ENCODE measurements around the gene PPP1R7. TPM values are rescaled to one million over a fixed set of nuclear protein-coding genes. Genes with fewer than 3 reads are reported as not detected.

Gene PPP1R7
- total and polyA plus RNA-seq, 2 donors: 20.7 to 83.2 TPM

GRCh38 chr2:241139531-241140444 is 10.5 kb upstream of the PPP1R7 start:
- WGBS: 96% methylated on average over 24 of the region's 24 CpGs
- DNase-seq (ENCODE audit: extremely low spot score): no peak
- Histone ChIP-seq H3K27ac (ENCODE audit: low read depth) (no peak overlapping the region), H3K4me3 (ENCODE audit: low read depth, low read length) (no peak overlapping the region), H3K4me1 (ENCODE audit: insufficient read depth) (no peaks in the 10 kb centered on the region), H3K36me3 (ENCODE audit: insufficient read depth) (no peaks in the 10 kb centered on the region)

DNA sequence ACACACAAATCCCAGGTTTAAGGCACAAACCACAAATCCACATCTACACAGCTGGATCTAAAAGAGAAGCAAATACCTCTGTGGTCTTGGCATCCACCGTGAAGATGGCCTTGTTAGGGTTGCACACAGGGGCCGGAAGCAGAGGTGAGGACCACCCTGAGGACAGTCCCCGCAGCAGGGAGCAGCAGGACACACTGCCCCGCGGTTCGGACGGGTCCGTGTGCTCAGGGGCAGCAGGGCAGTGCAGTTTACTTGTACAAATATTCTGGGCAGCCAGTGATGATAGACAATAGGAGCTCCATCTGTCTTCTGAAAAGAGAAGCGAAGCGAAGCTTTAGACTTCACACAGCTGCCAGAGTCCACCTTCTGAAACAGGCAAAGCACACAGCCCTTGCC is 9.8 kb upstream of the PPP1R7 start:
- Histone ChIP-seq H3K36me3 (ENCODE audit: insufficient read depth) (no peaks in the 10 kb centered on the region), H3K27ac (ENCODE audit: low read depth) (no peak overlapping the region), H3K4me3 (ENCODE audit: low read depth, low read length) (no peak overlapping the region), H3K4me1 (ENCODE audit: insufficient read depth) (no peaks in the 10 kb centered on the region)
- 96% methylated on average over 10 of the region's 10 CpGs for WGBS
- DNase-seq (ENCODE audit: extremely low spot score): no peak

DNA sequence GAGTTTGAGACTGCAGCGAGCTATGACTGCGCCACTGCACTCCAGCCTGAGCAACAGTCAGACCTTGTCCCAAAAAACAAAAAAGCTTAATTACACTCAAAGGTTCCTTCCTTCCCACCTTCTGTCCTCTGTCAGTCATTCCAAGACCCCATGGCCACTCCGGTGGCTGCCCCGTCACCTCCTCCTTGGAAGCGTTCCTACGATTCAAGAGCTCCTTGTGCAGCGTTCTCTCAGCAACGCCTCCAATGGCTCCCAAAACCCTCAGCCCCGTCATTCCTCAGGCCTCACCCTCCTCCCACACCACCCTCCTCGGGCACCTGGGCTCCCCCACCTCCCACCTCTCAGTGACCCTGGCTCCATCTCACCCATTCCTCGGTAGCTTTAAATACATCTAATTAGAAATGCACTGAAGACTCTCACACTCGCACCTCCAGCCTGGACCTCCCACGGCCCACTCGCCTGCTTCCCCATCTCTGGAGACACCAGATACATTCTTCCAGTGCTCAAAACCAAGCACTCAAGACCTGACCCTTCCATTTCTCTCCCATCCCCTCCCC is 9.0 kb upstream of the PPP1R7 start:
- Histone ChIP-seq H3K4me1 (ENCODE audit: insufficient read depth) (no peaks in the 10 kb centered on the region), H3K27ac (ENCODE audit: low read depth) (no peak overlapping the region), H3K36me3 (ENCODE audit: insufficient read depth) (no peaks in the 10 kb centered on the region), H3K4me3 (ENCODE audit: low read depth, low read length) (no peak overlapping the region)
- 95% methylated on average over 14 of the region's 14 CpGs for WGBS
- DNase-seq (ENCODE audit: extremely low spot score): no peak

- Histone ChIP-seq H3K36me3 (ENCODE audit: insufficient read depth) (no peaks in the 10 kb centered on the region), H3K4me3 (ENCODE audit: low read depth, low read length) (no peak overlapping the region), H3K27ac (ENCODE audit: low read depth) (no peak overlapping the region), H3K4me1 (ENCODE audit: insufficient read depth) (no peaks in the 10 kb centered on the region)
- 98% methylated on average over 6 of the region's 6 CpGs for WGBS
- DNase-seq (ENCODE audit: extremely low spot score): no peak
Observed at GRCh38 chr2:241142063-241142462, 8.2 kb upstream of the PPP1R7 start.

DNA sequence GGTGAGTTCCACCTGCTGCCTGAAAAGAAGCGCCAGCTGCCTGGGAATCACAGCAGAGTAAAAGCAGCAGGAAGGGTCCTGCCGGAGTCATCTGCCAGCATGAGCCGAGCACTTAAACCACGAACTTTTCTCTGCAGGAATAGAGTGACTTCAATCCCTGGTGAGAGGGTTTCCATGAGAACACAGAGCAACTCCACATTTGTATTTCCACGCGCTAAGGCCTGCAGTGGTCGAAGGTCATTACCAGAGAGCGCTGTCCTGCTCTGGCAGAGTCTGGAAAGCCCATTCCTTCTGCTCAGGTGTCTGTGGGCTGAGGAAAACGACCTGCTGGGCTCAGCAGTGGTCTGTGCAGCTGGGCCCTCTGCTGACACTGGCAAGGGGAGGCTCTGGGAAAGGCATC is 7.7 kb upstream of the PPP1R7 start:
- no peak for DNase-seq (ENCODE audit: extremely low spot score)

DNA sequence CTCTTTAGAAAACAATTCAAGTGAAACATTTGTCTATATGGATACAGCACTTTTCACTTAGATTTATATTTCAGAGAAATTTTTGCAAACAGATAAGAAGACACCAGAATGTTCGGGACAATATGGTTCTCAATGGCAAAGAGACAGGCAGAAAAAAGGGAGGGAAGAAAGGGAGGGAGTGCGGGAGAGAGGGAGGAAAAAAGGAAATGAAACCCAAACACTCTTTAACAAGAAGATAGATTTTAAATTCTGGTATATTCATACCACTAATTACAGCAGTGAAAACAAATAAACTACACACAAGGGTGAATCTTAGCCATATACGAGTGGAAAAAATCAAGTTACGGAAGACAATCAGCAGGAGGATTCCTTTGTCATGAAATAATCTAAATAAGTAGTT is 4.0 kb upstream of the PPP1R7 start:
- no peak for DNase-seq (ENCODE audit: extremely low spot score)
- Histone ChIP-seq H3K4me1 (ENCODE audit: insufficient read depth) (no peaks in the 10 kb centered on the region), H3K36me3 (ENCODE audit: insufficient read depth) (no peaks in the 10 kb centered on the region), H3K4me3 (ENCODE audit: low read depth, low read length) (no peak overlapping the region), H3K27ac (ENCODE audit: low read depth) (no peak overlapping the region)
- WGBS: 78% methylated on average over 4 of the region's 4 CpGs

More for the DNA sequence above, 7.7 kb upstream of the PPP1R7 start:
- Histone ChIP-seq H3K27ac (ENCODE audit: low read depth) (no peak overlapping the region), H3K4me1 (ENCODE audit: insufficient read depth) (no peaks in the 10 kb centered on the region), H3K36me3 (ENCODE audit: insufficient read depth) (no peaks in the 10 kb centered on the region), H3K4me3 (ENCODE audit: low read depth, low read length) (no peak overlapping the region)
- 89% methylated on average over 9 of the region's 9 CpGs for WGBS

DNA sequence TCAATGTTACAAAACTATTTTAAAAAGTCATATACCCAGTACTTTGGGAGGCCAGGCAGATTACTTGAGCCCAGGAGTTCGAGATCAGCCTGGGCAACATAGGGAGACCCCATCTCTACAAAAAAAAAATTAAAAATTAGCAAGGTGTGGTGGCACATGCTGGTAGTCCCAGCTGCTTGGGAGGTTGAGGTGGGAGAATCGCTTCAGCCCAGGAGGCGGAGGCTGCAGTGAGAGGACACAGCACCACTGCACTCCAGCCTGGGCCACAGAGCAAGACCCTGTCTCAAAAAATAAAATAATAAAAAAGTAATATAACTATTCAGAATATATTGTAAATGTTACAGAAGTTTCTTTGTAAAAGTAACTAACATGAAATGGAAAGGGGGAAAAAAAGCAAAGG is 2.9 kb upstream of the PPP1R7 start:
- WGBS: 98% methylated on average over 3 of the region's 3 CpGs
- Histone ChIP-seq H3K36me3 (ENCODE audit: insufficient read depth) (no peaks in the 10 kb centered on the region), H3K4me3 (ENCODE audit: low read depth, low read length) (no peak overlapping the region), H3K27ac (ENCODE audit: low read depth) (no peak overlapping the region), H3K4me1 (ENCODE audit: insufficient read depth) (no peaks in the 10 kb centered on the region)
- DNase-seq (ENCODE audit: extremely low spot score): no peak

- DNase-seq (ENCODE audit: extremely low spot score): no peak
- Histone ChIP-seq H3K27ac (ENCODE audit: low read depth) (no peak overlapping the region), H3K4me3 (ENCODE audit: low read depth, low read length) (no peak overlapping the region), H3K4me1 (ENCODE audit: insufficient read depth) (no peaks in the 10 kb centered on the region), H3K36me3 (ENCODE audit: insufficient read depth) (no peaks in the 10 kb centered on the region)
- 90% methylated on average over 4 of the region's 4 CpGs for WGBS
Observed at GRCh38 chr2:241148239-241148638, 2.0 kb upstream of the PPP1R7 start.

DNA sequence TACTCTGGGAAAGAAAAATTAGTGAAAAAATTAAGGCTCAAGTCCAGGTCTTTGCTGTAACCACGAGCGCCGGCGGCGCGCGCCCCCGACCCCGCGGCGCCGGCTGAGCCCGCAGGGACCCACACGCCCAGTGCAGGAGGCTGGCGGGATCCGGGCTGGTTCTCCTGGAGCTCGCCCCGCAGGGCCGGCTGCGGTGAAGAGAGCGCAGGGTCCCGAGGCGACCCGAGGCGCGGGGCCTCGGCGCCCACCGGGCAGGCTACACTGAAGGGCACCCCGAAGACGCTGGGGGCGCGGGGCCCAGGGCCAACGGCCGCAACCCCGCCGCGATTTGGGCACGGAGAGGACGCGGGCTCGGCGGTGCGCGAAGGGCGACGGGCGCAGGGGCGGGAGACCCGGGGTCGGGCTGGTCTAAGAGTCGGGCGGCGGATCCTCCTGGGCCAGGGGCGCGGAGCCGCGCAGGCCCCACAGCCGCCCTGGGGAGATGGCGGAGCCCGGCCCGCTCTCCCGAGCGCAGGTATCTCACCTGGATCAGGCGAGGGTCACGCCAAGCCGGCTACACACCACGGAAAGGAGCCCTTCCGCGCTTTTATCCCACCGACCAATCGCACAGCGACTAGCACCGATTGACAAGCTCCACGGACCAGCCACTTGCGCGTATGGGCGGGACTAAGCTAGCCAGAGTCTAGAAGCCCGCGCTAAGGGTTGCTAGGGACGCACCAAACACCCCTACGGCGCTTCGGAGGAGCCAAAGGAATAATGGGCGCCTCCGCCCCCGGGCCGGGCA is 1.2 kb upstream of the PPP1R7 start, which contains the start of gene PASK:
PASK (minus strand) TSS at position 582 of the 784 bp plus-strand sequence. CDS start 6,440 bp downstream, outside the sequence.
- DNase-seq (ENCODE audit: extremely low spot score): peak; percentile 89
- 1% methylated on average over 88 of the region's 88 CpGs for WGBS
- no peaks in the 10 kb centered on the region for H3K36me3 ChIP-seq (ENCODE audit: insufficient read depth)
- no peaks in the 10 kb centered on the region for H3K4me1 ChIP-seq (ENCODE audit: insufficient read depth)
- H3K4me3 ChIP-seq (ENCODE audit: low read depth, low read length): peak within 1 kb of the TSS; percentile 81
- no peak within 1 kb of the TSS for H3K27ac ChIP-seq (ENCODE audit: low read depth)

DNA sequence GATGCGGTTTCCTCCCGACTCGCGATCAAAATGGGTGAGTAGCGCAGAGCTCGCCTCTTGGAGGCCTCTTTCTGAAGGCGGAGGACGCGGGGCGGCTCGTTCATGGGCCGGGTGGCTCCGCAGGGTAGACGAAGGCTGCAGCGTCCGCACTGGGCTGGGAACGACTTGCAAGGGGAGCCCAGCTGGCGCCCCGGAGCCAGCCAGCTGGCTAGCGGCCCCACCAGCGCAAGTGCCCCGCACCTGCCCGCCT is 667 bp upstream of the PPP1R7 start:
- Histone ChIP-seq H3K4me1 (ENCODE audit: insufficient read depth) (no peaks in the 10 kb centered on the region), H3K36me3 (ENCODE audit: insufficient read depth) (no peaks in the 10 kb centered on the region), H3K27ac (ENCODE audit: low read depth) (no peak overlapping the region), H3K4me3 (ENCODE audit: low read depth, low read length) (peak overlapping the region; percentile 81)
- WGBS: under 1% methylated on average over 23 of the region's 23 CpGs
- no peak for DNase-seq (ENCODE audit: extremely low spot score)

- Histone ChIP-seq H3K27ac (ENCODE audit: low read depth) (no peak overlapping the region), H3K4me3 (ENCODE audit: low read depth, low read length) (peak overlapping the region; percentile 81), H3K4me1 (ENCODE audit: insufficient read depth) (no peaks in the 10 kb centered on the region), H3K36me3 (ENCODE audit: insufficient read depth) (no peaks in the 10 kb centered on the region)
- WGBS: 6% methylated on average over 37 of the region's 37 CpGs
- DNase-seq (ENCODE audit: extremely low spot score): no peak
Observed at GRCh38 chr2:241150660-241151530, 628 bp downstream of the PPP1R7 start.

- no peak overlapping the region for H3K27ac ChIP-seq (ENCODE audit: low read depth)
- no peaks in the 10 kb centered on the region for H3K4me1 ChIP-seq (ENCODE audit: insufficient read depth)
- 60% methylated on average over 8 of the region's 8 CpGs for WGBS
- H3K4me3 ChIP-seq (ENCODE audit: low read depth, low read length): no peak overlapping the region
- no peak for DNase-seq (ENCODE audit: extremely low spot score)
- H3K36me3 ChIP-seq (ENCODE audit: insufficient read depth): no peaks in the 10 kb centered on the region
Observed at GRCh38 chr2:241151934-241152660, 1.8 kb downstream of the PPP1R7 start.

GRCh38 chr2:241153616-241154015 is 3.3 kb downstream of the PPP1R7 start:
- 93% methylated on average over 7 of the region's 7 CpGs for WGBS
- H3K27ac ChIP-seq (ENCODE audit: low read depth): no peak overlapping the region
- H3K36me3 ChIP-seq (ENCODE audit: insufficient read depth): no peaks in the 10 kb centered on the region
- H3K4me1 ChIP-seq (ENCODE audit: insufficient read depth): no peaks in the 10 kb centered on the region
- no peak for DNase-seq (ENCODE audit: extremely low spot score)
- H3K4me3 ChIP-seq (ENCODE audit: low read depth, low read length): no peak overlapping the region
